PFSK-1 (cell line): ENCODE measurements around the gene PALD1.

Experiments used
- FOXP2 ChIP-seq: optimal IDR thresholded peaks from 2 replicates; pipeline ENCODE3; 2011; ENCODE audit warnings: borderline replicate concordance, control low read depth, inconsistent platforms; ENCODE audit not compliant: insufficient read depth; ENCODE audit errors: extremely low read length, extremely low read depth
- POLR2AphosphoS5 ChIP-seq: IDR thresholded peaks from 2 replicates; pipeline ENCODE4 v1.6.1; 2012; ENCODE audit warnings: low read depth, mild to moderate bottlenecking, control low read depth, low read length, moderate library complexity
- SIN3A ChIP-seq: IDR thresholded peaks from 2 replicates; pipeline ENCODE4 v1.6.1; 2012; ENCODE audit warnings: mild to moderate bottlenecking, low read length, moderate library complexity, borderline replicate concordance; ENCODE audit not compliant: insufficient read depth
- TAF1 ChIP-seq: IDR thresholded peaks from 2 replicates; pipeline ENCODE4 v1.6.1; 2012; ENCODE audit warnings: low read length, control low read depth, borderline replicate concordance; ENCODE audit not compliant: insufficient read depth
- TF ChIP-seq, protein P1 (sequence below), 2 experiments: IDR thresholded peaks; 2 replicates each; pipeline versions ENCODE4 v1.6.1 to v1.8.0; 2011 to 2012; ENCODE audit warnings: low read depth in 2 of 2, low read length in 2 of 2, control low read depth in 1 of 2, inconsistent platforms in 1 of 2, mild to moderate bottlenecking in 1 of 2, moderate library complexity in 1 of 2; ENCODE audit not compliant: insufficient read depth in 1 of 2

DNA sequence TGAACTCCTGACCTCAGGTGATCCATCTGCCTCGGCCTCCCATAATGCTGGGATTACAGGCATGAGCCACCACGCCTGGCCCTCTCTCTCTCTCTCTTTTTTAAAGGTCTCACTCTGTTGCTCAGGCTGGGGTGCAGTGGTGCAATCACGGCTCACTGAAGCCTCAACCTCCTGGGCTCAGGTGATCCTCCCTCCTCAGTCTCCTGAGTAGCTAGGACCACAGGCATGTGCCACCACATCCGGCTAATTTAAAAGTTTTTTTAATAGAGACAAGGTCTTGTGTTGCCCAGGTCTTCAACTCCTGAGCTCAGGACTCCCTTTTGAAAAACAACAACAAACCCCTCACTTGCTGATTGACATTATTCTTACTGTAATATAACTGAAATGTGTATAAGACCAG, 11.6 kb downstream of the PALD1 start:
- no peak for TF ChIP-seq POLR2AphosphoS5
- TF ChIP-seq, protein P1, sequence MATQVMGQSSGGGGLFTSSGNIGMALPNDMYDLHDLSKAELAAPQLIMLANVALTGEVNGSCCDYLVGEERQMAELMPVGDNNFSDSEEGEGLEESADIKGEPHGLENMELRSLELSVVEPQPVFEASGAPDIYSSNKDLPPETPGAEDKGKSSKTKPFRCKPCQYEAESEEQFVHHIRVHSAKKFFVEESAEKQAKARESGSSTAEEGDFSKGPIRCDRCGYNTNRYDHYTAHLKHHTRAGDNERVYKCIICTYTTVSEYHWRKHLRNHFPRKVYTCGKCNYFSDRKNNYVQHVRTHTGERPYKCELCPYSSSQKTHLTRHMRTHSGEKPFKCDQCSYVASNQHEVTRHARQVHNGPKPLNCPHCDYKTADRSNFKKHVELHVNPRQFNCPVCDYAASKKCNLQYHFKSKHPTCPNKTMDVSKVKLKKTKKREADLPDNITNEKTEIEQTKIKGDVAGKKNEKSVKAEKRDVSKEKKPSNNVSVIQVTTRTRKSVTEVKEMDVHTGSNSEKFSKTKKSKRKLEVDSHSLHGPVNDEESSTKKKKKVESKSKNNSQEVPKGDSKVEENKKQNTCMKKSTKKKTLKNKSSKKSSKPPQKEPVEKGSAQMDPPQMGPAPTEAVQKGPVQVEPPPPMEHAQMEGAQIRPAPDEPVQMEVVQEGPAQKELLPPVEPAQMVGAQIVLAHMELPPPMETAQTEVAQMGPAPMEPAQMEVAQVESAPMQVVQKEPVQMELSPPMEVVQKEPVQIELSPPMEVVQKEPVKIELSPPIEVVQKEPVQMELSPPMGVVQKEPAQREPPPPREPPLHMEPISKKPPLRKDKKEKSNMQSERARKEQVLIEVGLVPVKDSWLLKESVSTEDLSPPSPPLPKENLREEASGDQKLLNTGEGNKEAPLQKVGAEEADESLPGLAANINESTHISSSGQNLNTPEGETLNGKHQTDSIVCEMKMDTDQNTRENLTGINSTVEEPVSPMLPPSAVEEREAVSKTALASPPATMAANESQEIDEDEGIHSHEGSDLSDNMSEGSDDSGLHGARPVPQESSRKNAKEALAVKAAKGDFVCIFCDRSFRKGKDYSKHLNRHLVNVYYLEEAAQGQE (IDR thresholded peaks at IDR 0.05; ENCODE audit: insufficient read depth in 1 of 2, low read depth in 2 of 2, low read length in 2 of 2), result no peak
- no peak for TF ChIP-seq FOXP2
- TF ChIP-seq TAF1, result no peak
- TF ChIP-seq SIN3A, result no peak
